Tibial nerve (tissue), 3 donors: ENCODE results near the gene GPR75.

Experiments
- POLR2A ChIP-seq, 2 donors: fragments of 450-650 bp; IDR thresholded peaks; one replicate each; pipeline ENCODE4 v1.6.1; 2017; ENCODE audit warnings: antibody characterized with exemption in 2 of 2, mild to moderate bottlenecking in 2 of 2, moderate library complexity in 2 of 2
- TF ChIP-seq, protein P1 (sequence below), 5 experiments: fragments of 200-600 bp in 3 of 5; fragments of 450-650 bp in 2 of 5; sonication (generic) in 3 of 5; IDR thresholded peaks; one replicate each; pipeline ENCODE4 v1.5.1; 2016 to 2019; ENCODE audit warnings: antibody characterized with exemption in 5 of 5, mild to moderate bottlenecking in 3 of 5, moderate library complexity in 2 of 5

GRCh38 chr2:53907582-53907981 lies 47.8 kb upstream of the GPR75 start:
- TF ChIP-seq, protein P1, sequence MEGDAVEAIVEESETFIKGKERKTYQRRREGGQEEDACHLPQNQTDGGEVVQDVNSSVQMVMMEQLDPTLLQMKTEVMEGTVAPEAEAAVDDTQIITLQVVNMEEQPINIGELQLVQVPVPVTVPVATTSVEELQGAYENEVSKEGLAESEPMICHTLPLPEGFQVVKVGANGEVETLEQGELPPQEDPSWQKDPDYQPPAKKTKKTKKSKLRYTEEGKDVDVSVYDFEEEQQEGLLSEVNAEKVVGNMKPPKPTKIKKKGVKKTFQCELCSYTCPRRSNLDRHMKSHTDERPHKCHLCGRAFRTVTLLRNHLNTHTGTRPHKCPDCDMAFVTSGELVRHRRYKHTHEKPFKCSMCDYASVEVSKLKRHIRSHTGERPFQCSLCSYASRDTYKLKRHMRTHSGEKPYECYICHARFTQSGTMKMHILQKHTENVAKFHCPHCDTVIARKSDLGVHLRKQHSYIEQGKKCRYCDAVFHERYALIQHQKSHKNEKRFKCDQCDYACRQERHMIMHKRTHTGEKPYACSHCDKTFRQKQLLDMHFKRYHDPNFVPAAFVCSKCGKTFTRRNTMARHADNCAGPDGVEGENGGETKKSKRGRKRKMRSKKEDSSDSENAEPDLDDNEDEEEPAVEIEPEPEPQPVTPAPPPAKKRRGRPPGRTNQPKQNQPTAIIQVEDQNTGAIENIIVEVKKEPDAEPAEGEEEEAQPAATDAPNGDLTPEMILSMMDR (IDR thresholded peaks at IDR 0.05): no peak
- TF ChIP-seq POLR2A (IDR thresholded peaks at IDR 0.05): no peak
